HG03135 (cell line): ENCODE results near the gene FLT4.

Experiments
- ATAC-seq: cut with Tn5 transposase; IDR thresholded peaks from one replicate; pipeline ENCODE4 v1.9.1; 2021; ENCODE audit warnings: mild to moderate bottlenecking, moderate library complexity; ENCODE audit not compliant: unreplicated experiment

Gene FLT4

GRCh38 chr5:180628211-180628610 is 21.2 kb downstream of the FLT4 start:
- ATAC-seq = no peak

DNA sequence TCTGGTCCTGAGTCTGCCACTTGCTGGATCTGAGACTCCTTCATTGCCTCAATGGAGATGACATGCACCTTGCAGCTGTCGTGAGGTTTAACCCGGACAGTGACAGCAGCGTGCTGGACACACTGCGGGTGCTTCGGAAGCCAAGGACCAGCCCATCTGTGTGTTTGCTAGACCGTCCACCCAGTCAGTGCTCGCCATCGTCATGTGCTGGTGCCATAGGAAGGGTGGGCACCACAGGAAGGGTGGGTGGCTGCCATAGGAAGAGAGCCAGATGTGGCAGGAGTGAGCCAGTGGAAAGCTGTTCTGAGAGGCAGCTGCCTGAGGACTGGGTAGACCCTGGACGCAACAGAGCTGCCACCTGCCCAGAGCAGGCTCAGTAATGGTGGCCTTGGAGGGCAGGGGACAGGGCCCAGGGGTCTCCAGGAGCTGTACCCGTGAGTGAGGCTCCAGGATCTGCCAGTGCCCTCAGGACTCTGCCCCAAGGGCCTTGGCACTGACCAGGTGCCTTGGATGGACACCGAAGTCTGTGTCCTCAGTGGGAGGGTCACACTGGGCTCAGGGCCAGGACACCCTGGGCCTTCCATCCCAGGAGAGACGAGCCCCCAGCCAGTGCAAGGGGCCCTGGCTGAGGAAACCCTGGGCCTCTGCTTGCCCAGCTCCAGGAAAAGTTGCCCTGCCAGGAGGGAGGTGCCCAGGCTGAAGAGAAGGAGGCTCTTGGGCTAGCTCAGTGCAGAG is 21.8 kb downstream of the FLT4 start:
- ATAC-seq = no peak

DNA sequence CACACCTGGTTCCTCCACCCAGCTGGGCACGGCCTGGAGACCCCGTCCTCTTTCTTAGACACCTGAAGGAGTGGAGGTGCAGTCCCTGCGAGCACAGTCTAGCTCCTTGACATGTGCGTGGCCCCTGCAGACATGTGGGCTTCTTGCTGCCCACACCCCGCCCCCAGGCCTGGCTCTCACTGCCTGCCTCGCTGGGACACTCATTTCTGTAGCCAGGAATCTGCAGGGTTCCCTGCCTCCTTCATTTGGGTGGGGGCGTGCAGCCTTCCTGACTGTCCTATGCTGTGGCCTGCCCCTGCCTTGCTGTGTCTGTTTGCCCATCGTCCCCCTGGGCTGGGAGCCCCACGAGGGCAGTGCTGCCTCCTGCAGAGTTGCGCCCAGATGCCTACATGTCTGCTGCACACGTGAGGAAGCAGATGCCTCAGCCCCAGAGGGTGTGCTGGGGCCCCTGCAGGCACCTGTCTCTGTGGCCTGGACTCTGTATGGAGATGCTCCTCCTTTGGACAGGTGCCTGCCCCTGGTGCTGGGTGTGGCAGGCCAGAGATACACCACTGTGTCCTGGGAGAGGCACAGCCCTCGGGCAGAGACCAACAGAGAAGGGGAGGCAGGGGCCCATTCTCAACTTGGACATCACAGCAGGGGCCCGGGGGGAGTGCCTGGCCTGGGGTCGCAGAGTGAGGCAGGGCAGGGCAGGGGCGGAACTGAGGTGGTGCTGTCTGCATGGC is 22.6 kb downstream of the FLT4 start:
- ATAC-seq = no peak

DNA sequence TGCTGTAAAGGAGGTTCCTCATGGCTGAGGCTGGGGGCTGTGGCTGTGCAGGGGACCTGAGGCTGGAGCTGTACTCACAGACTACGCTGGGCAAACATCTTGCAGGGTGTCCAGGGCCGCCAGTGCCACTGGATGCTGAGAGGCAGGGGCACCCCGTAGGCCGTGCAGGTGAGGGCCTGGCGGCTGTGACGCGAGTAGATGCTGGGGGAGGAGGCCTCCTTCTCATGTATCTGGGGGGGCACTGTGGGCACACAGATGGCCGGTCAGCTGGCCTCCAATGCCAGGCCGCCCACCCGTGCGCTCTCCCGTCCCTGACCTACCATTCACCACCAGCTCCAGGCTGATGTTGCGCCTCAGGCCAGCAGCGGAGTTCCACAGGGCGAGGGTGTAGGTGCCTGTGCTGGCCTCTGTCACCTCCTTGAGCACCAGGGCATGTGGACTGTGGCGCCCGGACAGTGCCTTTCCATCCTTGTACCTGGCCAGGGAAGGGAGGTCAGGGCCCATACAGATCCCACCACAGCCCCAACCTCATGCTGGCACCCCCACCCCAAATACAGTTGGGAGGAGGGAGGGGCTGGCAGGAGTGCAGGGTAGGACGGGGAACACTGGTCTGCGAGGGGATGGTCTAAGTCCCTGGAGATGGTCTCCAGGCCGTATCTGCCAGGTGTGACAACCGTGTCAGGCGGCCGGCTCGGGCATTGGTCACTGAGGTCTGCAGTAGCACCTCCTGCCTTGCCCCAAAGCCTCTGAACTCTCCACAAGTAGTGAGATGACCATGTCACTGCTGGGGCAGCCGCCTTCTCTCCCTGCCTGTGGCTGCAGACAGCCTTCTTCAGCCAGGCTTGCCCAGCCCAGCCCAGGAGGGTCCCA is 23.4 kb downstream of the FLT4 start:
- ATAC-seq = no peak

- ATAC-seq = no peak
Measured at GRCh38 chr5:180625125-180625790, 24.1 kb downstream of the FLT4 start.

- no peak for ATAC-seq
Measured at GRCh38 chr5:180624587-180624986, 24.8 kb downstream of the FLT4 start.

- ATAC-seq = no peak
Measured at GRCh38 chr5:180623844-180624243, 25.6 kb downstream of the FLT4 start.

- ATAC-seq = no peak
Measured at GRCh38 chr5:180623411-180623834, 26.0 kb downstream of the FLT4 start.

DNA sequence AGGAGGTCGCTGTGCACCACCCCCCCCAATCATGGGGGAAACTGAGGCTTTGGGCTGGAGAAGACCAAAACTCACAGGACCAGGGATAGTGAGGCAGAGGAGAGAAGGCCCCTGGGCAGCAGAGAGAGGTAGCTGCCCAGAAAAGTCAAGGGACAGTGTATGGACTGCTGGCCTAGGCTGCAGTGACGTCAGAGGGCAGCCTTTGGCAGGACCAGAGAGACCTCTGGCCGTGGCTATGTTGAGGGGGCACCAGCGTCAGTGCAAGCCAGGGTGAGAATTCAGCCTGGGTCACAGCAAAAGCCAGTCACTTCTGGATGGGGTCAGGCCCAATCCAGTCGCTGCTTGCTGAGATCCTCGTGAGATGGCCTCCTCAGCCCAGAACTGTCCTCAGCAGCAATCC is 26.5 kb downstream of the FLT4 start:
- ATAC-seq = no peak

DNA sequence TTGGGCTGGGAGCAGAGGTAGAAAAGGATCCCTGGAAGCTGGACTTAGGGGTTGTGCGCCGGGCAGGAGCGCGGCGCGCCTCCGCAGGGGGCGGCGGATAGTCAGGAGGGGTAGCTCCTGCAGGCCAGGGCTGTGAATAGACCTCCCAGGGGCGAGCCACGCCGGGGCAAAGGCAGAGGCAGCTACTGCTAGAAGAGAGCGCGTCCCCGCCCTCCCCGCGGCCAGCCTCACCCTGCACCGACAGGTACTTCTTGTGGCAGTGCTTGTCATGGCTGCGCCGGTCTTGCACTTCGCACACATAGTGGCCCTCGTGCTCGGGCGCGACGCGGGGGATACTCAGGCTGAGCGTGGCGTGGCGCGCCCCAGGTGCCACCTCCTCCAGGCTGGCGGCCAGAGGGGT is 28.1 kb downstream of the FLT4 start:
- no peak for ATAC-seq

DNA sequence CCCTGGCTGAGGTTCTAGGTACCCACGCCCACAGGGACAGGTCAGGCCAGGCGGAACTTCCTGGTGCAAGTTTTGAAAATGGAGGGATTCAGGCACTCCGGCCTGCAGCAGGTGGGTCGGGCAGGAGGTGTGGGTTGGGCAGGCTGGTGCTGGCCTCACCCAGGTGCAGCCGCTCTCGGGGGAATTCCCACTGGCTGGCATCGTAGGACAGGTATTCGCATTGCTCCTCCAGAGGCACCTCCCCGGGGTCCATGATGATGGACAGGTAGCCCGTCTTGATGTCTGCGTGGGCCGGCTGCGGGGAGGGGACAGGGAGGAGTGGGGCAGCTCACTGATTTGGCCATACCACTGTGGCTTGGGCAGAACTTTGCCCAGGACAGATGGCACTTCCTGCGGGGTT is 29.4 kb downstream of the FLT4 start:
- ATAC-seq = no peak

GRCh38 chr5:180619563-180619915 is 29.9 kb downstream of the FLT4 start:
- ATAC-seq = no peak

- no peak for ATAC-seq
Measured at GRCh38 chr5:180618829-180619562, 30.4 kb downstream of the FLT4 start.

DNA sequence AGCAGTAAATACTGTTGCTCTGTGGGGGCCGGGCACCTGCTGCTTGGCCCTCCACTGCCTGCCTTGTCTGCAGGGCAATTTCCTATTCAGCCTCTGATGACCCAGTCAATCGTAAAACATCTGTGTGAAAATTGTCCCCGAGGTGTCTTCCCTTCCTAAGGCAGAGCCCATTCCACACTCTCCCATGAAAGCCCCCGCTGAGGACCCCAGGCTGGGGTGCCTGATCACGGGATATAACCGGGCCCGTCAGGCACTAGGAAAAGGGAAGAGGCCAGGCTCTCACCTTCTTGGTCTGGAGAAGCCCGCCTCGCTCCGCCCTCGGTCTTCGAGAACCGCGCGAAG is 30.9 kb downstream of the FLT4 start:
- ATAC-seq = no peak

- ATAC-seq = no peak
Measured at GRCh38 chr5:180613814-180614188, 35.6 kb downstream of the FLT4 start.

DNA sequence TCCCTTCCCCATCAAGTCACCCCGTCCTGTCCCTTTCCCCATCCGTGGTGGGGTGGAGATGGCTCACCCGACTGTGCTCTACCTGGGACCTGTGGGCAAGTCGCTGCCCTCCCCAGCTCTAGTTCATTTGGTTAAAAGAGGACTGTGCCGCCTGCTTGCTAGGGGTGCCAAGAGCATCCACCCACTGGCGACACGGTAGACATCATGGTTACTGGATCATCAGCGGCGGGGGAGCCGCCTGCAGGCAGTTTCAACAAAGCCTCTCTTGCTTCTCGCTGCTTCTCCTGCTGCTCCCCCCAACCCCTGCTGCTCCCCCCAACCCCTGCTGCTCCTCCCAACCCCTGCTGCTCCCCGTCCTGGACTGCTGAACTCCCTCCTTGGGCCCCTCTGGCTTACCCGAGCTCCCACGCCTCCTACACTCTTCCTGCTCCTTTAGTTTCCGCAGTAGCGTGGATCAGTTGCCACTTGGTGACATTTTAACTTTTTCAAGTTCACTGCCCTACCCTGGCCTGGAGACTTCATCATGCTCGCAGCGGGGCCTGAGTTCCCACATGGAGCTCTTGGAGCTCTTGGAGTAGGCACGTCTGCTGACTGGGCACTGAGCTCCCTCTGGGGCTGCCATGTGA is 36.1 kb downstream of the FLT4 start:
- no peak for ATAC-seq

- no peak for ATAC-seq
Measured at GRCh38 chr5:180612683-180613082, 36.7 kb downstream of the FLT4 start.

- ATAC-seq = no peak
Measured at GRCh38 chr5:180611140-180611850, 38.1 kb downstream of the FLT4 start.

GRCh38 chr5:180609817-180610550 is 39.4 kb downstream of the FLT4 start:
- ATAC-seq = no peak
